H54 (cell line): ENCODE results near the gene CCNT2.
"Not testable (repeated sequence)": the region's sequence is repeated elsewhere in the genome, so short reads cannot be mapped to it uniquely, and the experiment has no call there.

Experiments
- DNase-seq: peaks from one replicate; pipeline ENCODE4 v3.0.0; 2011; ENCODE audit warnings: low spot score, mixed read lengths; ENCODE audit not compliant: insufficient read length
- FAIRE-seq: peaks from 3 replicates; lab custom pipeline; 2011; peaks lifted over from hg19 to GRCh38; lab: Jason Lieb, UNC
- POLR2A ChIP-seq: IDR thresholded peaks from 2 replicates; pipeline ENCODE4 v1.6.1; 2011; ENCODE audit warnings: low read depth, mild to moderate bottlenecking, low read length

CCNT2 gene

DNA sequence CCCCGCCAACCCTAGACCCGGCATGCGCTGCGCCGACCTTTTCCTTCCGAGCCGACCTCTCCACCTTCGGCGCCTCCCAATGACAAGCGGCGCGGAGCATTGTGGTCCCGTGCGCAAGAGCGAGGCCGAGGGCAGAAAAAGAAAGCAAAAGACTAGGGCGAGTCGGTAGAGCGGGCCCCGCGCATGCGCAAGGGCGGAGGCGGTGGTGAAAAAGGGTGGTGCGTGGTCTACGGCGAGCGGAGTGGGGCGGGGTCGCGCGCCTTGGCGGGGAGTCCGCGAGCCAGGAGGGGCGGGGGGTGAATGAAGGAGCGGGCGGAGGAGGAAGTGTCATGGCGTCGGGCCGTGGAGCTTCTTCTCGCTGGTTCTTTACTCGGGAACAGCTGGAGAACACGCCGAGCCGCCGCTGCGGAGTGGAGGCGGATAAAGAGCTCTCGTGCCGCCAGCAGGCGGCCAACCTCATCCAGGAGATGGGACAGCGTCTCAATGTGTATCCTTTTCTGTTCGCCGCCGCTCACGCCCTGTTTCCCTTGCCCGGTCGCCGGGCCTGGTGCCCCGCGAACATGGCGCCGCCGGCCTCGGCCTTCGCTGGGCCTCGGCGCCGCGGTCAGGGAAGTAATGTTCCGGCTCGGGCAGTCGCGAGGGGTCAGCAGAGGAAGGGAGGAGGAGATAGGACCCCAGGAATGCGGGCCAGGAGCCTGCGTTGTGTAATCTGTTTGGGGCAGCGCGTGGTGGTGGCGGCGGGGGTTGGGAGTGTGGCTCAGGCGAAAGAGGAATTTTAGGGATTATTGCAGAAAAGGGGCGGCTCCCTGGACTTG, at the start of gene CCNT2:
TSS of gene CCNT2 (plus strand) at position 297 of the 815 bp plus-strand sequence. CDS start at position 330, 33 bp downstream.
- peak; percentile 85 for DNase-seq

DNA sequence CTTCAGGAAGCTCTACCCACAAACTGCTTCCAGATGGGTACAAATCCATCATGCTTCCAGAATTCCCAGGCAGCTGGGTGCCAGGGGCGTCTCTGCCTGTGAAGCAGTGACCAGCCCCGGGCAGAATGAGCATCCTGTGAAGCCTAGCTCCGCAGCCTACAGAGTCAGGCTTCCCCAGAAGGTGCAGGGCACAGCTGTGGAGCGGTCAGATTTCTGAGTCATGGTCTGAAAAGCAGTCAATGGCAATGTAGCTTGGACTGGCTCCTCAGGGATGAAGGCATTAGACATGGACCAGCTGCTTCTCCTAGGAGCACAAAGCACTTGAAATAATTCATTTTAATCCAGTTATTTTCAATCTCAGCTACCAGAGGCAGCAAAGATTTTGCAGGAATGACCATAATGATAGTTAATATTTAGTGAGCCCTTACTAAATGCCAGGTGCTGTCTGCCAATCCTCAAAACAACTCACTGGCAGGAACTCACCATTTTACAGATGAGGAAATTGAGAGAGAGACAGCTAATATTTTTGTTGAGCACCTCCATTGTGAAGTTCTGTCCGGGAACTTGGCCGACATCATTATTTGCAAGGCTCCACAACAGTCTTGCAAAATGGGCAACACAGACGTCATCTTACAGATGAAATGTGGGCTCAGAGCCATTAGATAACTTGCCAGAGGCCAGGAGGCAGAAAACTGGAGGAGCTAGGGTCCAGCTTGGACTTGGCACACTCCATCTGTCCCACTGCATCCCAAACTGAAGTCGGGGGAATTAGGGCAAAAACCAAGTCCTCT, 48.5 kb upstream of the CCNT2 start:
- DNase-seq = no peak
- no peak for TF ChIP-seq POLR2A
- FAIRE-seq = no peak

More for the DNA sequence above, at the start of gene CCNT2:
- TF ChIP-seq POLR2A = peak; percentile 76
- FAIRE-seq = peak; percentile 92

DNA sequence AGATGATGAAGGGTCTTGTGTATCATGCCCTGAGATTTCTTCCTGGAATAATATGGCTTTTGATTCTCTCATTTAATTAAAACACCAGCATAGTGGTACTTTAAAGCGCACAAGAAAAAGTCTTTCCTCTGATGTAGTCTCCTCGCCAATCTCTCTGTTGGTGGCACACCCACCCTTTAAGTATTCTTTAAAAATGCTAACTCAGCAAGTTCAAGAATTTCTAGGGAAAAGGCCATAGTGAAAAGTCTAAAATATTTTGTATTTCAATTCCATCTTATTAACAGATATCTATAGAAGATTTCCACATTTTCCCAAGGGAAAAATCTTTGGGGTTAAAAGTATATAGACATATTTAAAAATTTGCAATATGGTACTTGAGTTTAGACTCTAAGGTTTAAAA, 45.5 kb upstream of the CCNT2 start:
- FAIRE-seq = no peak
- no peak for TF ChIP-seq POLR2A

DNA sequence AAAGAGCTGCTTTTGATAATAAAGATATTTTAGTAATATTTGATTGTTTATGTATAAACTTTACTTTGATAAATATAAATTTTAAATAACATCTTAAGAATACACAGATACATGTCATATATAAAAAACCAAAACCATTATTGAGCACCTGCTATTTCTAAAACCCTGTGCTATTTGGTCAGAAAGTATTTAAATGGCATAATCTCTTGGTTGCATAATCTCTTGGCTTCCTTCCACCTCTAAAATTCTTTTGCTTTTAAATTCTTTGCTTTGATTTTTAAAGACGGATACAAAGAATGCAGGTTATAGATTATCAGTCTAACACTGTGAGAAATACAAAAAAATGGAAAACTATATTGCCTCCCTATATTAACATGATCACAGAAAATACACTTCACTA, 43.3 kb upstream of the CCNT2 start:
- DNase-seq = no peak
- no peak for TF ChIP-seq POLR2A

More for the DNA sequence above, 45.5 kb upstream of the CCNT2 start:
- DNase-seq = no peak

DNA sequence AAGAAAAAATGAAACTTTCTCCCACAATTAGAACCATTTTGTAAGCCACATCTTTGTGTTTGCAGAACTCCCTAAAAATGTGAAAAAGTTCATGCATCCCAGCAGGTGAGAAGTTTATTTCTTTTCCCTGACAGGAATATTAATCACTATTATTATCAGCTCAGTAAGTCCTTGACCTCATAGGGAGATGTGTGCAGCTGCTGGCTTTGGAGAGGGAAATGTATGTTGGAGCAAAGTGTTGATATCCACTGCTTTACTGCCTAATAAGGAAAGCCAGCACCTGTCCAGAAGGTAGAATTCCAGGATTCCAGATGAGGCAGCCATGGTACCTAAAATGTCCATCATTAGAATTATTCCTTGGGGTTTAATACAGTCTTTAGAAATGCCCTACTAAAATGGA, 35.8 kb upstream of the CCNT2 start:
- DNase-seq = no peak
- FAIRE-seq = no peak
- TF ChIP-seq POLR2A = no peak

More for the DNA sequence above, 43.3 kb upstream of the CCNT2 start:
- no peak for FAIRE-seq

DNA sequence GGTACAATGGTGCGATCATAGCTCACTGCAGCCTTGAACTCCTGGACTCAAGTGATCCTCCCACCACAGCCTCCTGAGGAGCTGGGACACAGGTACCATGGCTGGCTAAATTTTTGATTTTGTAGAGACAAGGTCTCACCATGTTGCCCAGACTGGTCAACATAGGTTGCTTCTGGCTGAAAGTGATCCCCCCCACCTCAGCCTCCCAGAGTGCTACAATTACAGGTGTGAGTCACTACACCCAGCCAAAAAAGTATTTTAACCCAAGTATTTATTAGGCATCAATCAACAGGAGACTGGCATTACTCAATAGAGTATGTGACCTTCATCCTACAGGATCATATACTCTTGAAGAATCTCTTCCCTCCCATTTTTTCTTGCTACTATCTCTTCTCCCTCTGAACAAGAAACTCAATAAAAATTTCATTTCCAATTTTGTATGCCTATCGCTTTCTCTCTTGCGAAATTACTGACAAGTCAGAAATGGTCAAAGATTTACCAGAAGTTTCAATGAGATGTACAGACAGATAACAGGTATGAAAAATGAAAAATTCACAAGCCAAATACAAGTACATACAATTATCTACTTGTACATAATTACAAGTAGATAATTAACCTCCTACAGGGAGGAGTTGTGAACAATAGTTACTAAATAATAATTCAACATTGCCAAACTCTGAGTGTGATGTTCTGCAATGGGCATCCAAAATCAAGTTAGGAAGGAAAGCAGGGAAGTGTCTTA, 34.9 kb upstream of the CCNT2 start:
- DNase-seq (no peak), FAIRE-seq (no peak)
- no peak for TF ChIP-seq POLR2A

DNA sequence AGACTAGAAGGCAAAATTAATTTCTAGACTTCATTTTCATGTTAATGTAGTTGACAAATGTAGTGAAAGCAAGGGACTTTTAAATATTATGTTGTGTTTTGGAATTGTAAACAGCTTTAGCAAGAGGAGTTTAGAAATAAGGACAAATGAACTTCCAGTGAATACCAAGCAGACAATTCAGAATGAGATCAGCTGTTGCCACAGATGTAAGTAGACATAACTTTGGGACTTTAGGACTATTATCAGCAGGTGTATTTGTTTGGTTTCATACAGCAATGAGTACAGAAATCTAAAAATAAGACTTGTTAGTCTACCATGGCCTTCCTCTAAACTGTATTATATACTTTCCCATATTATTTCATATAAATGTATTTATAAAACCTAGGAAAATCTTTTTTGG, 34.2 kb upstream of the CCNT2 start:
- no peak for DNase-seq
- no peak for FAIRE-seq
- no peak for TF ChIP-seq POLR2A

DNA sequence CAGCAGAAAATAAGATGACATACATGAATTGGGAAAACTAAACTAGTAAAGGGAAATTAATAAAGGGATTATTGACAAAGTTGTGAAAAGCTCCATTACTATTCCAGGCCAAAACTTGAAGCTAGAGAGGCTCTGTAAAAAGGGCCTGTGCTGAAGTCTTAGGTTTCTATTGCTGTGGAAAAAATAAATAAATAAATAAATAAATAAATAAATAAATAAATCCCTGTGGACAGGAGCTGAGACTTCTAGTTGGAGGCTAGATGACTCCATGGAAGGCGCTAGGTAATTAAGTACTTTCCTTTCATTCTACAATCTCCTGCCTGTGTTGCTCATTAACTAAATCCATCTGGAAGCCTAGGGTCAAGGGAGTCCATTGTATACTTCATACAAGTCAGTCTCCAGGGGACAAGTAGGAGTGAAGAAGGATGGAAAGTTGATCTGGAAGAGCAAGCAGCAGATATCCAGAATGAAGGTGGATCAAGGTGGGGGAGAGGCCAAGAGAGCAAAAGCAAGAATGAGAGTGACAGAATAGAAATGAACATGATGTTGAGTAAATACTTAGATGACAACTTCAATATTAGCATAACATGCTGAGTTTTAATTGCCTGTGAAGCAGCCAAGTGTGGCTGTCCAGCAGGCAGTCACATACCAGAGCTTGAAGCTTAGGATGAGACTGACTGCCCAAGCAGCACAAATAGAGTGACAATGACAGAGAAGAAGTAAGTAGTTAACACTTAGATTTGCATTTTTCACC, 26.2 kb upstream of the CCNT2 start:
- no peak for DNase-seq
- no peak for FAIRE-seq

DNA sequence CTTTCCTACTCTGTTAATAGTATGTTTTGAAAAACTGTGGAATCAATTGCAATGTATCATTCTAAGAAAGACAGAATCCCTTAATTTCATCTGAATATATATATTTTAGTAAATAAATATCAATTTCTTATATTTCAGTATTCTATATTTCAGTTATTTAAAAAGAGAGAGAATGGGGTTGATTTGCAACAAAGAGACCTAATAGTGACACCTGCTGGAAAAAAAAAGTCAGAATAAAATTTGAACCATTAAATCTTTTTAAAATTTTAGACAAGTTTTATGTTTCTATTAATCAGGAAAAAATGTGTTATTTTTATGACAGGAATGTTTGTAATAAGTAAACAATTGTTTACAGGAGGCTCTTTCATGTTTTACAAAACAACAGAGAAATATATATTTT, 20.7 kb upstream of the CCNT2 start:
- no peak for TF ChIP-seq POLR2A
- DNase-seq = no peak
- FAIRE-seq = no peak

More for the DNA sequence above, 26.2 kb upstream of the CCNT2 start:
- TF ChIP-seq POLR2A = no peak

DNA sequence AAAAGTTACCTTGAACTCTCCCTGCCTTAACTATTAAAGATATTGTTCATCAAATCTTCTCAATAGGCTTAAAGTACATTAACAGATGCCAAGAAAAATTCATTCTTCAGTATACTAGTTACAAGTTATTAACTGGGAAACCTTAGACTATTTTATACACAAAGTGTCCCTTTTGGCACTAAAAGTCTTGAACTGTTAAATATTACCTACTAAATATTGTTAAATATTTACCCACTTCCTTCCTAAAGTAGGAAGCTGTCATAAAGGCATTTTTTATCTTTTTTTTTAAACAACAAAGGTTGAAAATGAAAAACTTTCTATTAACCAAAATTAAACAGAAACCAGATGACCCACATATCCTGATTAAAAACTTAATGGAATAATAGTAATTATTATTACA, 19.4 kb upstream of the CCNT2 start:
- FAIRE-seq = no peak
- no peak for TF ChIP-seq POLR2A
- DNase-seq = no peak

DNA sequence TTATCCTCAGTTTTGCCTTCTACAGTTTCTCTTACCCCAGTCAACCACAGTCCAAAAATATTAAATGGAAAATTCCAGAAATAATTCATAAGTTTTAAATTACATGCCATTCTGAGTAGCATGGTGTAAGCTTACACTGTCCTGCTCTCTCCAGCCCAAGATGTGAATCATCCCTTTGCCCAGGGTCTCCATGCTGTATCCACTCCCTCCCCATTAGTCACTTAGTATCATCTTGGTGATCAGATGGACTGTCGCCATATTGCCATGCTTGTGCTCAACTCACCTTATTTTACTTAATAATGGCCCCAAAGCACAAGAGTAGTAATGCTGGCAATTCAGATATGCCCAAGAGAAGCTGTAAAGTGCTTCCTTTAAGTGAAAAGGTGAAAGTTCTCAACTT, 18.5 kb upstream of the CCNT2 start:
- no peak for DNase-seq
- TF ChIP-seq POLR2A = no peak

DNA sequence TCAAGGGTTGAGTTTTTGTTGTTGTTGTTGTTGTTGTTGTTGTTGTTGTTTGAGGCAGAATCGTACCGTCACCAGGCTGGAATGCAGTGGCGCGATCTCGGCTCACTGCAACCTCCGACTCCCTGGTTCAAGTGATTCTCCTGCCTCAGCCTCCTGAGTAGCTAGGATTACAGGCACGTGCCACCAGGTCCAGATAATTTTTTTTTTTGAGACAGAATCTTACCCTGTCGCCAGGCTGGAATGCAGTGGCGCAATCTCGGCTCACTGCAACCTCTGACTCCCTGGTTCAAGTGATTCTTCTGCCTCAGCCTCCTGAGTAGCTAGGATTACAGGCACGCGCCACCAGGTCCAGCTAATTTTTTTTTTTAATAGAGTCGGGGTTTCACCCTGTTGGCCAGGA, 14.9 kb upstream of the CCNT2 start:
- not testable (repeated sequence) for FAIRE-seq, DNase-seq

More for the DNA sequence above, 18.5 kb upstream of the CCNT2 start:
- FAIRE-seq = no peak

DNA sequence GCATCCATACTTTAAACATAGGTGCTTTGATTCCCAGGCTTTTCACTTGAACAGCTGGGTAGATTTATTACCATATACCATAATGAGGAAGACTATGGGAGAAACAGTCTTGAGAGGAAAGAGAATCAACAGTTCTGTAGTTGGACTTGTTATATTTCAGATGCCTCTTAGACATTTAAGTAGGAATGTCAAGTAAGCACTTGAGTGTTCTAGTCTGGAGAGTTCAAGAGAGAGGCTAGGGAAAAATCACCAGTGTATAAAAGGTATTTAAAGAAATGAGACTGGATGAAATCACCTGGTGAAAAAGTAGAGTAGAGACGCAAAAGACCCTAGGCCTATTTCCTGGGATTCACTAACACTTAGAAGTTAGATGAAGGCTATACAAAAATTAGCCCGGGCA, 13.5 kb upstream of the CCNT2 start:
- FAIRE-seq = no peak
- TF ChIP-seq POLR2A = no peak
- no peak for DNase-seq

DNA sequence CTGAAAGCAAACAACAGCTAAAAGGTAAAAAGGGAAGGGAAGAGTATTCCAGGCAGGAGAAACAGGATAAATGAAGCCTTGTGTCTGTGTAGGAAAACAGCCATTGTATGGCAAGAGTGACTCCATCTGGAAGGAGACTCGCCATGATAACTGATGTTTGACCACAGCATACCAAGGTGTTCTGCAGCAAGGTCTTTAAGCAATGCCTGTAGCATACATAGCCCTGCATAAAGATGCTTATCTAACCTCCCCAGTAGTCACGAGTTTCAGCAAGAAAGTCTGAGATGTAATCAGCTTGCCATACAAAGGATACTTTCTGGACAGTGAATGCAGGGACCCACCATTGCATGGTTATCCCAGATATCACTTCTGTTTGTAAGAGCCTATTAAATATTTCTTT, 11.9 kb upstream of the CCNT2 start:
- DNase-seq (no peak), FAIRE-seq (no peak)
- no peak for TF ChIP-seq POLR2A

DNA sequence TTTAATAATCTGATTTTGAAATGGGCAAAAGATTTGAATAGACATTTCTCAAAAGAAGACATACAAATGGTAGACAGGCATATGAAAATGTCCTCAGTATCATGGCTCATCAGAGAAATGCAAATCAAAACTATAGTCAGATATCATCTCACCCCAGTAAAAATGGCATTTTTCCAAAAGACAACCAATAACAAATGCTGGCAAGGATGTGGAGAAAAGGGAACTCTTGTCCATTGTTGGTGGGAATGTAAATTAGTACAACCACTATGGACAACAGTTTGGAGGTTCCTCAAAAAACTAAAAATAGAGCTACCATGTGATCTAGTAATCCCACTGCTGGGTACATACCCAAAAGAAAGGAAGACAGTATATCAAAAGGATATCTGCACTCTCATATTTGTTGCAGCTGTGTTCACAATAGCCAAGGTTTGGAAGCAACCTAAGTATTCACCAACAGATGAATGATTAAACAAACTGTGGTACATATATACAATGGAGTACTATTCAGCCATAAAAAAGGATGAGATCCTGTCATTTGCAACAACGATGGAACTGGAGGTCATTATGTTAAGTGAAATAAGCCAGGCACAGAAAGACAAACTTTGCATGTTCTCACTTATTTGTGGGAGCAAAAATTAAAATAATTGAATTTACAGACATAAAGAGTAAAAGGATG, 11.0 kb upstream of the CCNT2 start:
- not testable (repeated sequence) for FAIRE-seq, DNase-seq
